Spinal cord (tissue), 10 donors: Measurements from ENCODE around the gene MRPL32. TPM values are rescaled to one million over a fixed set of nuclear protein-coding genes. Genes with fewer than 3 reads are reported as not detected.

Experiments used
- DNase-seq, 6 donors: peaks; one replicate each; pipeline versions ENCODE4 v3.0.0 to v3.0.0-alpha.2; 2013 to 2015; ENCODE audit warnings: low spot score in 6 of 6, low read depth in 4 of 6
- H3K27ac ChIP-seq: one replicate; pipeline ENCODE4 v1.5.1; 2013; ENCODE audit warnings: low read depth, low read length, control low read depth
- H3K27me3 ChIP-seq: one replicate; pipeline ENCODE4 v1.6.1; 2013; ENCODE audit warnings: low read length; ENCODE audit not compliant: control insufficient read depth, insufficient read depth
- H3K36me3 ChIP-seq: one replicate; pipeline ENCODE4 v1.6.1; 2013; ENCODE audit warnings: low read length; ENCODE audit not compliant: control insufficient read depth, insufficient read depth
- H3K4me1 ChIP-seq: one replicate; pipeline ENCODE4 v1.6.1; 2013; ENCODE audit warnings: low read length; ENCODE audit not compliant: control insufficient read depth, insufficient read depth
- H3K4me3 ChIP-seq: one replicate; pipeline ENCODE4 v1.5.1; 2013; ENCODE audit warnings: low read depth, low read length, control low read depth
- H3K9me3 ChIP-seq: one replicate; pipeline ENCODE4 v1.6.1; 2013; ENCODE audit warnings: low read length; ENCODE audit not compliant: control insufficient read depth, insufficient read depth
- WGBS: methylation state at CpG from one replicate; pipeline ENCODE4 v1.1.5; 2013; ENCODE audit warnings: missing lambda C conversion rate; ENCODE audit not compliant: insufficient coverage; 5-methylcytosine and 5-hydroxymethylcytosine counted together
- polyA plus RNA-seq, 2 donors: library from polyadenylated mRNA; unstranded; fragments of 120-200 nt; gene quantifications; one replicate each; pipeline ENCODE4 v1.2.1, GENCODE V29; 2013; ENCODE audit not compliant: insufficient read length in 2 of 2
- total RNA-seq, 2 donors: library from RNA; depleted of rRNA in 1 of 2; stranded (reverse); fragments of 120-200 nt in 1 of 2; fragments of >200 nt in 1 of 2; gene quantifications; one replicate each; pipeline versions ENCODE4 v1.2.3 to v1.2.4, GENCODE V29; 2013 to 2014
- donor health status: healthy.

The MRPL32 gene
- total and polyA plus RNA-seq, 4 donors: 47.8 to 56.6 (median 54.7) TPM

DNA sequence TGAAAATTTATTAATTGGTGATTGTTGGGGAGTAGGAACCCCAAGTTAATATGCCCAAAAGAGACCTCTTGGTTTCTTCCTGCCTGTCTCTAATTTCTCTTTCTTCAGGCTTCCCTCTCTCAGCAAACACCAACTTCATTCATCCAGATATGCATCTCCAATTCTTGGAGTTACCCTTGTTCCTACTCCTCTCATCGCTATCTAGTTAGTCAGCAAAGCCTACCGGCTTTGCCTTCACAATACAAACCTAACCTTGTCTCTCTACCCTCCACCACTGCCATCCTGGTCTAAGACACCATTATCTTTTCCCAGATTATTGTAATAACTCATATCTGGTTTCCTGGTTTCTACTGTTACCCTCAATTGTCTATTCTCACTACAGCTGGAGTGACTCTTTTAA is 47.9 kb downstream of the MRPL32 start:
- H3K4me3 ChIP-seq: no peak overlapping the region
- WGBS: 94% methylated on average over 2 of the region's 2 CpGs
- DNase-seq: no peak
- H3K36me3 ChIP-seq: no peaks in the 10 kb centered on the region
- no peaks in the 10 kb centered on the region for H3K9me3 ChIP-seq
- H3K27ac ChIP-seq: no peak overlapping the region
- H3K4me1 ChIP-seq: no peaks in the 10 kb centered on the region
- H3K27me3 ChIP-seq: no peaks in the 10 kb centered on the region

DNA sequence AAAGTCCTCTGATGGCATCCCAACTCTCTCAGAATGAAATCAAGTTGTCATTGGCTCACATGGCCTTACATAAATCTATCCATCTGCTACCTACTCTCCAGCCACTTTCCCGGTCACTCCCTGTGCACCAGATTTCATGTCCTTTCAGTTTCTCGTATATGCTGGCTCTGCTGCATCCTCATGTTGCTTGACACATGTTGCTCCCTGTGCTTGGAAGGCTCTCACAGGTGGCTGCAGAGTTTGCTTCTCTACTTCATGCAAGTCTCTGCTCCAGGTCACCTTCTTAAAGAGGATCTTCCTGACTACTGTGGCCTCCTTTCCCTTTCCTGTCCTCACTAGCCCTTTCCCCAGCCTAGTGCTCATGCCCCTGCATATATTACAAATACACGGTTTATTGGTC is 48.3 kb downstream of the MRPL32 start:
- Histone ChIP-seq H3K36me3 (no peaks in the 10 kb centered on the region), H3K4me1 (no peaks in the 10 kb centered on the region), H3K27me3 (no peaks in the 10 kb centered on the region), H3K27ac (no peak overlapping the region), H3K4me3 (no peak overlapping the region), H3K9me3 (no peaks in the 10 kb centered on the region)
- no peak for DNase-seq
- WGBS: 87% methylated on average over 2 of the region's 3 CpGs

DNA sequence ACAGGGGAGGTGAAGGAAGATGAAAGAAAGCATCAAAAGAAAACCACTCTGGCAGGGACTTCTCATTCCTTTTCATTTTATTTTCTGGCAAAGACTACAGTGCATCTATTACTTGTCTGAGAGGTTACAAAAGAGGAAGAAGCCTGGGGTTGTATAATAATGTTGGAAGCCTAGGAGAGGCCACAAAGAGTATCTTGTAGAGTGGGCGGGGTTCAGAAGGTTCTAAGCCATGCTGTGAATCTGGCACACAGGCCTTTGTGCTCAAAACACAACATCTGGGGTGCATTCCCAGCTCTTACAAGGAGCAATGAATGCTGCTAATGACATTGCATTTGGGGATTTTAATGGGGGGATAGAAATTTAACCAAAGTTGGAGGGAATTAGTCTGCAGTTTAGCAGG is 49.4 kb downstream of the MRPL32 start:
- no peaks in the 10 kb centered on the region for H3K9me3 ChIP-seq
- H3K36me3 ChIP-seq: no peaks in the 10 kb centered on the region
- no peaks in the 10 kb centered on the region for H3K27me3 ChIP-seq
- no peak overlapping the region for H3K27ac ChIP-seq
- peak in 2 of 6 donors; percentile 37 to 52 for DNase-seq
- WGBS: 67% methylated on average over 1 of the region's 1 CpG
- H3K4me3 ChIP-seq: no peak overlapping the region
- H3K4me1 ChIP-seq: no peaks in the 10 kb centered on the region

DNA sequence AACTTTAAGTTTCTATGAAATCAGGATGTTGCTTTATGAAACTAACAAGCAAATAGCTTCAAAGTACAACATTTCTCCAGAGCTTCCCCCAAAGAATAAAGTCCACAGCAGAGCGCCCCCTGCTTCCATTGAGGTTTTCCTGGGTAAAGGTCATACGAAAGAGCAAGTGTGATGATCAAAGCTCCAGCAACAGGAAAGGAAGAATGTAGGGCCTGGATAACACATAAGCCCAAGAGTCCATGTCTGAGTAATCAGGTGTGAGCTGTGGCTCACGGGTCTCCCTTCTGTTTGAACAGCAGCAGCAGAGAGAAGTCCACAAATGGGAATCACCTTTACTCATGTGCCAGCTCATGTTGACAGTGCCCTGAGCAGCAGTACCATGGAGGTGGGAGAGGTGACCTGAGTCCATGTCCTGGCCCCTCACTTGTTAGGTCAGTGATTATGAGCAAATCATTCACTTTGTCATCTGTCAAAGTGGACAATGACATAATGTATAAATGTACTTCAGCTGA is 50.5 kb downstream of the MRPL32 start:
- Histone ChIP-seq H3K4me3 (no peak overlapping the region), H3K27me3 (no peaks in the 10 kb centered on the region), H3K9me3 (no peaks in the 10 kb centered on the region), H3K36me3 (no peaks in the 10 kb centered on the region), H3K4me1 (no peaks in the 10 kb centered on the region), H3K27ac (no peak overlapping the region)
- 95% methylated on average over 3 of the region's 3 CpGs for WGBS
- no peak for DNase-seq

DNA sequence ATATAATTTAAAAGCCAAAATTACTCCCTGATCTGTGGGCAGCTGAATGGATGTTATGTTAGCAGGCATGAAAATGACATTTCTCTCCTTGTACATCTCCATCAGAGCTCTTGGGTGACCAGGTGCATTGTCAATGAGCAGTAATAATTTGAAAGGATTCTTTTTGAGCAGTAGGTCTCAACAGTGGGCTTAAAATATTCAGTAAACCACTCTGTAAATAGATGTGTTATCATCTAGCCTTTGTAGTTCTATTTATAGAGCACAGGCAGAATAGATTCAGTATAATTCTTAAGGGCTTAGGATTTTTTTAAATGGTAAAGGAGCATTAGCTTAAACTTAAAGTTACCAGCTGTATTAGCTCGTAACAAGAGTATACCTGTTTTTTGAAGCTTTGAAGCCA is 52.0 kb downstream of the MRPL32 start:
- H3K36me3 ChIP-seq: no peaks in the 10 kb centered on the region
- no peaks in the 10 kb centered on the region for H3K27me3 ChIP-seq
- no peak overlapping the region for H3K4me3 ChIP-seq
- DNase-seq: no peak
- H3K9me3 ChIP-seq: no peaks in the 10 kb centered on the region
- no peaks in the 10 kb centered on the region for H3K4me1 ChIP-seq
- no peak overlapping the region for H3K27ac ChIP-seq
- 100% methylated on average over 1 of the region's 1 CpG for WGBS

DNA sequence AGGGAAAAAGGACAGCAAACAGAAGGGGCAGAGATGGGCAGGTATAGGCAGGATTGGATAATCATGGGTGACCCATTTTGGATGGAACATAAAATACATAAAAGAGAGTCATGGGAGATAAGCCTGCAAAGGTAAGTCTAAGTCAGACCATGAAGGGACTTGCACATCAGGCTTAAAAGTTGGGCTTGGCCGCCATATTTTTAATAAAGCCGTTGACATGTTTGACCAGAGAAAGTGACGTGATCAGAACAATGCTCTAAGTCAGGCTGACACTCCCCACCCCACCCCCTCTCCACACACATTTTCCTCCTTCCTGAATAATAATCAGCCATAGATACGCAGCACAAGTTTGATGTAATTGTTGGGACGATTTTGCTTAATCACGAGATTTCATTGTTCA is 54.0 kb downstream of the MRPL32 start:
- Histone ChIP-seq H3K27me3 (no peaks in the 10 kb centered on the region), H3K27ac (no peak overlapping the region), H3K9me3 (no peaks in the 10 kb centered on the region), H3K36me3 (no peaks in the 10 kb centered on the region), H3K4me1 (no peaks in the 10 kb centered on the region), H3K4me3 (no peak overlapping the region)
- DNase-seq: no peak
- WGBS: 97% methylated on average over 6 of the region's 6 CpGs

DNA sequence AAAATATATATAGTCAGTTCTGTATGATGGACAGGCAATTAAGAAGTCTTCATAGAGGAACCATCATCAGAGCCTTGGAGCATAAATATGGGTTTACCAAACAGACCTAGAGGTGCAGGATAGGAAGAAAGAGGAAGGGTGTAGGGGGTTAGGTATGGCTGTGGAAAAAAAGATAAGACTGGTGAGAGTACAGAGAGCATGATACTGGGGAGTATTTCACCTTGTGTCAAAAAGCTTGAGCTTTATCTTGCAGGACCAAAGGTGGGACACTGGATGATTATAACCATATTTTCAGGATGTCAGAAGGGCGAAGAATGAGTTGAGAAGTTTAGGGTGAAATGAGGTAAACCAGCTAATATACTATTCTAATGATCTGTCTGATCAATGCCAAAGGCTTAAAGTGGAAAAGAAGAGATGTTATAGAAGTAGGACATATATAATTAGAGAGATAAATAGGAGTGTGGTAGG is 54.6 kb downstream of the MRPL32 start:
- no CpG with 5 or more reads among the region's 1 CpG for WGBS
- no peak overlapping the region for H3K27ac ChIP-seq
- DNase-seq: no peak
- no peak overlapping the region for H3K4me3 ChIP-seq
- no peaks in the 10 kb centered on the region for H3K9me3 ChIP-seq
- peaks cover under 1% of the 10 kb centered on the region for H3K4me1 ChIP-seq
- H3K36me3 ChIP-seq: no peaks in the 10 kb centered on the region
- no peaks in the 10 kb centered on the region for H3K27me3 ChIP-seq

Other genes starting within 250 kb of the MRPL32 start
- 1 to 10 TPM; 5.6 to 5.8 TPM for gene C7orf25, start 20.3 kb upstream of the MRPL32 start, total RNA-seq
- gene C7orf25, start 20.3 kb upstream of the MRPL32 start, polyA plus RNA-seq: 1 to 10 TPM; 3.0 to 3.6 TPM
- gene PSMA2, start 202 bp upstream of the MRPL32 start, total RNA-seq: 10 to 100 TPM; 46.4 to 96.9 TPM
- 100 to 1,000 TPM; 134 to 150 TPM for gene PSMA2, start 202 bp upstream of the MRPL32 start, polyA plus RNA-seq
- gene HECW1, start 180.3 kb downstream of the MRPL32 start, total RNA-seq: 10 to 100 TPM; 10.7 to 23.5 TPM
- gene HECW1, start 180.3 kb downstream of the MRPL32 start, polyA plus RNA-seq: 10 to 100 TPM; 15.8 to 20.9 TPM